Measurements from ENCODE around the gene S100A4.
A peak's percentile ranks its signal among the peaks of the same experiment; 100 is the strongest.

DNA sequence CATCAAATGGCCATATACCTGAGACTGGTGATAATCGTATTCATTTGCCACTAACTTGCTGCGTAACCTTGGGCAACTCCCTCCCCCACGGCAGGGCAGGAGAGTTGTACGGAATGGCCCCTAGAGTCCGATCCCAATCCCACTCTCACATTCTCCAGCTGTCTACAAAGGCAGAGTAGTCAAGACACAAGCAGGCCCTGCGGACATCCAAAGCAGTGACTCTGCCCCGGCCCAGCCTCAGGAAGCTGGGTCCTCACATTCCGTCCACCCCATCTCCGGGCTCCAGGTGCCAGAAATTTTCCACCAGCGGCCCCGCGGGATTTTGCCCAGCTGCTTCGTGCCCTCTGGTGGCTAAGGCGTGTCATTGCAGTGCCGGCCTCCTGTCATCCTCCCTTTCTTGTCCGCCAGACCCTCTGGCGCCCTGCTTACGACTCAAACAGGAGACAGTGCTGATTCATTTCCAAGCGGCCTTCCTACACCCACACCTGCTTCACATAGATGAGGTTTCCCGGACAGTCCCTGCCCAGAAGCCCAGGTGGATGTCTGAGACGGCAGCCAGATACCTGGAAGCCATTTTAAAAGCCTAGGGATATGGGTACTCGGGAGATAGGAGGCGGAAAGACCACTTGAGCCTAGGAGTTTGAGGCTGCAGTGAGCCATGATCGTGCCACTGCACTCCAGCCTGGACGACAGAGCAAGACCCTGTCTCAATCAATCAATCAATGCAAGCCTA, 22.9 kb upstream of the S100A4 start:
- TF ChIP-seq, protein P1, sequence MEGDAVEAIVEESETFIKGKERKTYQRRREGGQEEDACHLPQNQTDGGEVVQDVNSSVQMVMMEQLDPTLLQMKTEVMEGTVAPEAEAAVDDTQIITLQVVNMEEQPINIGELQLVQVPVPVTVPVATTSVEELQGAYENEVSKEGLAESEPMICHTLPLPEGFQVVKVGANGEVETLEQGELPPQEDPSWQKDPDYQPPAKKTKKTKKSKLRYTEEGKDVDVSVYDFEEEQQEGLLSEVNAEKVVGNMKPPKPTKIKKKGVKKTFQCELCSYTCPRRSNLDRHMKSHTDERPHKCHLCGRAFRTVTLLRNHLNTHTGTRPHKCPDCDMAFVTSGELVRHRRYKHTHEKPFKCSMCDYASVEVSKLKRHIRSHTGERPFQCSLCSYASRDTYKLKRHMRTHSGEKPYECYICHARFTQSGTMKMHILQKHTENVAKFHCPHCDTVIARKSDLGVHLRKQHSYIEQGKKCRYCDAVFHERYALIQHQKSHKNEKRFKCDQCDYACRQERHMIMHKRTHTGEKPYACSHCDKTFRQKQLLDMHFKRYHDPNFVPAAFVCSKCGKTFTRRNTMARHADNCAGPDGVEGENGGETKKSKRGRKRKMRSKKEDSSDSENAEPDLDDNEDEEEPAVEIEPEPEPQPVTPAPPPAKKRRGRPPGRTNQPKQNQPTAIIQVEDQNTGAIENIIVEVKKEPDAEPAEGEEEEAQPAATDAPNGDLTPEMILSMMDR (IDR thresholded peaks at IDR 0.05) = peak; percentile 95 to 98 (median 96)
- TF ChIP-seq POLR2A (IDR thresholded peaks at IDR 0.05) = no peak
